Endothelial cell of umbilical vein (primary cell): ENCODE data around the gene SLC22A23. TPM values are rescaled to one million over a fixed set of nuclear protein-coding genes. Genes with fewer than 3 reads are reported as not detected.

Experiments used
- BruUV-seq: library from RNA; stranded (reverse); fragments of 400-500 nt; replicated peaks from 2 replicates; lab custom pipeline; 2021; lab: Mats Ljungman, UMichigan
- CTCF ChIA-PET: fragments of 300-600, 350-600 bp; sonication (Branson Sonifier 250); formaldehyde crosslinking; loops from one replicate; lab custom pipeline; 2021; ENCODE audit warnings: antibody characterized with exemption, inconsistent platforms; lab: Charles Lee
- POLR2A ChIA-PET: fragments of 300-600, 350-600 bp; sonication (Branson Sonifier 250); formaldehyde crosslinking; loops from one replicate; lab custom pipeline; 2021; ENCODE audit warnings: antibody characterized with exemption, inconsistent platforms; lab: Charles Lee
- DNase-seq: peaks from one replicate; pipeline ENCODE4 v3.0.0-alpha.2; 2011; ENCODE audit warnings: low read depth, low spot score
- FAIRE-seq: peaks from 2 replicates; lab custom pipeline; 2011; peaks lifted over from hg19 to GRCh38; lab: Jason Lieb, UNC
- H2AFZ ChIP-seq: 2 replicates; pipeline ENCODE4 v1.6.0; 2012; ENCODE audit warnings: low read depth, low read length, control low read depth, inconsistent platforms
- H3K27ac ChIP-seq: 2 replicates; pipeline ENCODE4 v1.5.1; 2011; ENCODE audit warnings: low read depth, mild to moderate bottlenecking, control low read depth, low read length, moderate library complexity; ENCODE audit not compliant: insufficient read depth
- H3K27me3 ChIP-seq, 2 experiments: 2 replicates each; pipeline versions ENCODE4 v1.6.0 to v1.6.1; 2011; ENCODE audit warnings: low read length in 2 of 2, mixed read lengths in 1 of 2; ENCODE audit not compliant: control insufficient read depth in 2 of 2, insufficient read depth in 2 of 2
- H3K36me3 ChIP-seq, 2 experiments: 2 replicates in 1 of 2; 3 replicates in 1 of 2; pipeline ENCODE4 v1.5.1; 2011; ENCODE audit warnings: low read length in 2 of 2, mild to moderate bottlenecking in 1 of 2, moderate library complexity in 1 of 2; ENCODE audit not compliant: control insufficient read depth in 2 of 2, insufficient read depth in 2 of 2; ENCODE audit errors: extremely low read depth in 1 of 2
- H3K4me1 ChIP-seq: 3 replicates; pipeline ENCODE4 v1.5.1; 2011; ENCODE audit warnings: mild to moderate bottlenecking, low read length; ENCODE audit not compliant: control insufficient read depth, insufficient read depth; ENCODE audit errors: extremely low read depth
- H3K4me2 ChIP-seq: 2 replicates; pipeline ENCODE4 v1.6.1; 2011; ENCODE audit warnings: low read length, control low read depth, mixed read lengths; ENCODE audit not compliant: insufficient read depth
- H3K4me3 ChIP-seq, 3 experiments: fragments of 200-600 bp in 1 of 3; sonication (generic), shearing (Covaris generic) in 1 of 3; replicated peaks in 1 of 3; 2 replicates each; pipeline ENCODE4 v1.5.1; 2011 to 2016; ENCODE audit warnings: control low read depth in 3 of 3, low read length in 3 of 3, mild to moderate bottlenecking in 2 of 3, inconsistent platforms in 1 of 3, low read depth in 1 of 3, moderate library complexity in 1 of 3; ENCODE audit not compliant: insufficient read depth in 1 of 3
- H3K79me2 ChIP-seq: 2 replicates; pipeline ENCODE4 v1.6.0; 2012; ENCODE audit warnings: low read length, inconsistent platforms; ENCODE audit not compliant: control insufficient read depth, insufficient read depth
- H3K9ac ChIP-seq: replicated peaks from 2 replicates; pipeline ENCODE3; 2011; ENCODE audit warnings: low read length, control low read depth; ENCODE audit not compliant: insufficient read depth; ENCODE audit errors: extremely low read depth
- H3K9me1 ChIP-seq: replicated peaks from 3 replicates; pipeline ENCODE4 v1.6.0; 2011; ENCODE audit warnings: mild to moderate bottlenecking, low read length; ENCODE audit not compliant: control insufficient read depth, insufficient read depth; ENCODE audit errors: extremely low read depth
- H3K9me3 ChIP-seq: replicated peaks from 2 replicates; pipeline ENCODE4 v1.5.1; 2012; ENCODE audit warnings: low read length, inconsistent platforms; ENCODE audit not compliant: control insufficient read depth, insufficient read depth
- H4K20me1 ChIP-seq: replicated peaks from 2 replicates; pipeline ENCODE3; 2011; ENCODE audit warnings: mild to moderate bottlenecking, low read length; ENCODE audit not compliant: control insufficient read depth, insufficient read depth; ENCODE audit errors: extremely low read depth
- EZH2 ChIP-seq: IDR thresholded peaks from 2 replicates; pipeline ENCODE4 v1.6.1; 2012; ENCODE audit warnings: borderline replicate concordance, low read depth, mild to moderate bottlenecking, moderate library complexity, low read length, inconsistent platforms; ENCODE audit not compliant: severe bottlenecking
- FOS ChIP-seq: IDR thresholded peaks from 2 replicates; pipeline ENCODE4 v1.6.1; 2011; ENCODE audit warnings: mild to moderate bottlenecking, low read length, moderate library complexity, borderline replicate concordance; ENCODE audit not compliant: insufficient read depth
- GATA2 ChIP-seq: IDR thresholded peaks from 2 replicates; pipeline ENCODE4 v1.7.0; 2011; ENCODE audit warnings: low read depth, mild to moderate bottlenecking, moderate library complexity, mixed read lengths, low read length; ENCODE audit not compliant: insufficient read length, insufficient read depth
- JUN ChIP-seq: IDR thresholded peaks from 2 replicates; pipeline ENCODE4 v1.6.1; 2011; ENCODE audit warnings: borderline replicate concordance, low read depth; ENCODE audit not compliant: insufficient read length, insufficient read depth
- MYC ChIP-seq: IDR thresholded peaks from one replicate; pipeline ENCODE4 v1.6.1; 2011; ENCODE audit warnings: mild to moderate bottlenecking, low read depth, low read length
- POLR2A ChIP-seq: IDR thresholded peaks from 2 replicates; pipeline ENCODE4 v1.6.1; 2012; ENCODE audit warnings: low read depth, mild to moderate bottlenecking, control low read depth, low read length
- POLR2AphosphoS5 ChIP-seq: IDR thresholded peaks from 2 replicates; pipeline ENCODE4 v1.6.1; 2012; ENCODE audit warnings: low read depth, mild to moderate bottlenecking, control low read depth, low read length, moderate library complexity; ENCODE audit not compliant: insufficient read depth
- dilution Hi-C: fragments of 300-500 bp; cut with MboI; formaldehyde crosslinking; loops from one replicate; pipeline ENCODE4 v1.15.0; 2019; ENCODE audit warnings: low sequenced_read_pairs; ENCODE audit not compliant: extremely low pct_ligation_motif_present
- intact Hi-C: fragments of 100-400 bp; cut with micrococcal nuclease; formaldehyde crosslinking; loops from one replicate; pipeline ENCODE4 v1.10.0; 2022
- polyA plus RNA-seq, 4 experiments: library from polyadenylated mRNA; depleted of rRNA in 3 of 4; stranded (reverse) in 3 of 4; unstranded in 1 of 4; fragments of >200 nt; gene quantifications; 2 replicates each; pipeline versions ENCODE4 v1.2.1 to v1.2.3, GENCODE V29; 2011 to 2012; ENCODE audit warnings: missing spikeins in 1 of 4
- total RNA-seq: library from RNA; stranded (reverse); gene quantifications from 2 replicates; pipeline ENCODE4 v1.2.3, GENCODE V29; 2021
- TF ChIP-seq, protein P1 (sequence below): IDR thresholded peaks from 2 replicates; pipeline ENCODE4 v1.6.1; 2011; ENCODE audit not compliant: insufficient read depth, insufficient read length
- TF ChIP-seq, protein P2 (sequence below), 2 donors: IDR thresholded peaks; 1 replicate in 1 of 2; 2 replicates in 1 of 2; pipeline ENCODE4 v1.5.1; 2011; ENCODE audit warnings: low read length in 2 of 2, mild to moderate bottlenecking in 2 of 2, moderate library complexity in 2 of 2, control low read depth in 1 of 2, inconsistent platforms in 1 of 2, low read depth in 1 of 2; ENCODE audit not compliant: insufficient read depth in 1 of 2; ENCODE audit errors: extremely low read depth in 1 of 2

Gene SLC22A23
- total and polyA plus RNA-seq, 2 donors (not counting 3 experiments of a cell fraction or from before 2014, with no cell fraction given): 4.2 to 14.3 TPM

DNA sequence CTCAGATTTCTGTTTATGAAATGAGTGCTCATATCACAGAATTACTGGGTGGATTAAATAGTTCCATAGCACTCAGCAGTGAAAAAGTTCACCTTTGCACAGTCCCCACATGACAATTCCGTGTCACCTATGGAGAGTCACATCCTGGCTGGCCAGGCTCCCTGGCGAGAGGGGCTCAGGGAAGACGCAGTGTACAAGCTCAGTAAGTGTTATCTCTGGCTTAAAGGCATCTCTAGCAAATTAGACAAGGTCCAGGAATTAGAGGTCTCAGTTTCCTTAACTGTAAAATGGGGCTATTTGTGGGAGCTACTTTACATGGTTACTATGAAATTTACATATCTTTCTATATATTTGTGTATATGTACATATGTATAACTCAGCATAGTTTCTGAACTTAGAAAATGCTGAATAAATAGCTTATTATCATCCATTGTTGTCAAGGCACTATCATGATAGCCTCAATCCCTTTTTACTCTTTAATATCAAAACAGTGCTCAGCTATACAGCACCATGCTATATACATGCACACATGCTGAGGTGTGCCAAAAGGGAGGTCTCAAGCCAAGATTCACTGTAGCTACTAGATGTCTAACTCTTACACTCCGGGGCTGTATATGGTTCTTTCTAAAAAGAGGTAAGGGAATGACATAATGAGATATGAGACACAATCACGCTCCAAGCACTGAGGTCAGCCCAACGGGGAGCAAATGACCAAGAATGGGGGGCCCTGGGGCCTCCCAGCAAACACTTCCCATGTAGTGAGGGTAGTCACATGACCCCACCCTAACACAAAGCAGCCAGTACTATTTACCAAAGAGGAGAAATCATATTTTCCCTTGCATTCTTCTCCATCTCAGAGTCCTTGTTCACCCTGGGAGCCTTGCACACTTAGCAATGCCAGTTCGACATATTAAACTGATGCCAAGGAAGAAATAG lies 59.4 kb downstream of the SLC22A23 start:
- DNase-seq (no peak), FAIRE-seq (no peak)
- Histone ChIP-seq H3K4me2 (no peak overlapping the region), H3K4me3 (no peak overlapping the region), H3K27me3 (no peaks in the 10 kb centered on the region), H3K79me2 (no peaks in the 10 kb centered on the region), H3K9ac (no peak overlapping the region), H3K9me3 (no peaks in the 10 kb centered on the region), H2AFZ (no peak overlapping the region), H4K20me1 (no peaks in the 10 kb centered on the region), H3K36me3 (no peaks in the 10 kb centered on the region), H3K27ac (no peak overlapping the region), H3K9me1 (no peaks in the 10 kb centered on the region), H3K4me1 (no peaks in the 10 kb centered on the region)
- TF ChIP-seq FOS (no peak), GATA2 (no peak), POLR2A (no peak), EZH2 (no peak), JUN (no peak), MYC (no peak), POLR2AphosphoS5 (no peak)
- TF ChIP-seq, protein P1, sequence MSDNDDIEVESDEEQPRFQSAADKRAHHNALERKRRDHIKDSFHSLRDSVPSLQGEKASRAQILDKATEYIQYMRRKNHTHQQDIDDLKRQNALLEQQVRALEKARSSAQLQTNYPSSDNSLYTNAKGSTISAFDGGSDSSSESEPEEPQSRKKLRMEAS: no peak
- TF ChIP-seq, protein P2, sequence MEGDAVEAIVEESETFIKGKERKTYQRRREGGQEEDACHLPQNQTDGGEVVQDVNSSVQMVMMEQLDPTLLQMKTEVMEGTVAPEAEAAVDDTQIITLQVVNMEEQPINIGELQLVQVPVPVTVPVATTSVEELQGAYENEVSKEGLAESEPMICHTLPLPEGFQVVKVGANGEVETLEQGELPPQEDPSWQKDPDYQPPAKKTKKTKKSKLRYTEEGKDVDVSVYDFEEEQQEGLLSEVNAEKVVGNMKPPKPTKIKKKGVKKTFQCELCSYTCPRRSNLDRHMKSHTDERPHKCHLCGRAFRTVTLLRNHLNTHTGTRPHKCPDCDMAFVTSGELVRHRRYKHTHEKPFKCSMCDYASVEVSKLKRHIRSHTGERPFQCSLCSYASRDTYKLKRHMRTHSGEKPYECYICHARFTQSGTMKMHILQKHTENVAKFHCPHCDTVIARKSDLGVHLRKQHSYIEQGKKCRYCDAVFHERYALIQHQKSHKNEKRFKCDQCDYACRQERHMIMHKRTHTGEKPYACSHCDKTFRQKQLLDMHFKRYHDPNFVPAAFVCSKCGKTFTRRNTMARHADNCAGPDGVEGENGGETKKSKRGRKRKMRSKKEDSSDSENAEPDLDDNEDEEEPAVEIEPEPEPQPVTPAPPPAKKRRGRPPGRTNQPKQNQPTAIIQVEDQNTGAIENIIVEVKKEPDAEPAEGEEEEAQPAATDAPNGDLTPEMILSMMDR (IDR thresholded peaks at IDR 0.05; ENCODE audit: extremely low read depth in 1 of 2, insufficient read depth in 1 of 2, low read depth in 1 of 2, low read length in 2 of 2): no peak
- dilution Hi-C loops (no loop called here), intact Hi-C loops (no loop called here)
- ChIA-PET POLR2A (interaction anchor here (0.6 kb wide), 1 partner anchor 50 kb away, joined by 3 read pairs; no protein-coding TSS in a partner anchor), CTCF (interaction anchor here (1.2 kb wide), 1 partner anchor 13 kb away, joined by 5 read pairs; no protein-coding TSS in a partner anchor)
- BruUV-seq: no TSS peak
